ENCODE results near the gene C16orf74.

The C16orf74 gene

GRCh38 chr16:85689950-85690320 lies 61.0 kb downstream of the C16orf74 start:
- DNase-seq: no peak

DNA sequence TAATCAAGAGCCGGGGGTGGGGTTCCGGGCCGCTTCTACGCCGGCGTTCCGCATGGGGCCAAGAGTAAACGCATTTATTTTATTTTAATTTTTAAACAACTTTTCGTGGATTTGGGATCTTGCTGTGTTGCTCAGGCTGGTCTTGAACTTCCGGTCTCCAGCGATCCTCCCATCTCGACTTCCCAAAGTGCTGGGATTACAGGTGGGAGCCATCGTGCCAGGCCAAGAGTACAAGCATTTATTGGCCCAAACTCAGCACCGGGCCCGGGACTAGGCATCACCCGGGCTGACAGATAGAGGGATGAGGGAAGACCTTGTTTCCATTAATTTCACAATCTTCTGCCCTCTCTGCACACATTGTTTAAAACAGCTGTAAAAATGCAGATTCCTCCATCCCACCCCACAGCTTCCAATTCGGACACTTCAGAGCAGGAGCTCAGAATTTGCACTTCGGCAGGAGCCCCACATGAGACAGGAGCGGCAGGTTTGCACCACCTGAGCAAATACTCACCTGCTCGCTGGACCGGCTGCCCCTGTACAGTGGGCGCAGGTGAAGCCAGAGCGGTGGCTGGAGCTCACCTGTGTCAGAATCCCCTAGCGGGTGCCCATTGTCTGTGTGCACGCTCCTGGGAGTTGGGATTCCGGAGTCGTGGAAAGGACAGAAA lies 61.5 kb downstream of the C16orf74 start:
- DNase-seq: no peak

- peak; percentile 74 to 89 (median 81) for DNase-seq
Measured at GRCh38 chr16:85688586-85689284, 62.2 kb downstream of the C16orf74 start, which contains the start of gene GINS2. GINS2 (minus strand) TSS chr16:85688954; CDS start chr16:85688898, 56 bp downstream.

GRCh38 chr16:85687651-85688471 lies 63.0 kb downstream of the C16orf74 start:
- no peak for DNase-seq

GRCh38 chr16:85686912-85687591 lies 63.8 kb downstream of the C16orf74 start:
- DNase-seq: no peak

- DNase-seq: no peak
Measured at GRCh38 chr16:85685251-85685650, 65.6 kb downstream of the C16orf74 start.

- no peak for DNase-seq
Measured at GRCh38 chr16:85683363-85683762, 67.5 kb downstream of the C16orf74 start.

- no peak for DNase-seq
Measured at GRCh38 chr16:85682516-85682915, 68.4 kb downstream of the C16orf74 start.

- DNase-seq: no peak
Measured at GRCh38 chr16:85681255-85681654, 69.6 kb downstream of the C16orf74 start.

DNA sequence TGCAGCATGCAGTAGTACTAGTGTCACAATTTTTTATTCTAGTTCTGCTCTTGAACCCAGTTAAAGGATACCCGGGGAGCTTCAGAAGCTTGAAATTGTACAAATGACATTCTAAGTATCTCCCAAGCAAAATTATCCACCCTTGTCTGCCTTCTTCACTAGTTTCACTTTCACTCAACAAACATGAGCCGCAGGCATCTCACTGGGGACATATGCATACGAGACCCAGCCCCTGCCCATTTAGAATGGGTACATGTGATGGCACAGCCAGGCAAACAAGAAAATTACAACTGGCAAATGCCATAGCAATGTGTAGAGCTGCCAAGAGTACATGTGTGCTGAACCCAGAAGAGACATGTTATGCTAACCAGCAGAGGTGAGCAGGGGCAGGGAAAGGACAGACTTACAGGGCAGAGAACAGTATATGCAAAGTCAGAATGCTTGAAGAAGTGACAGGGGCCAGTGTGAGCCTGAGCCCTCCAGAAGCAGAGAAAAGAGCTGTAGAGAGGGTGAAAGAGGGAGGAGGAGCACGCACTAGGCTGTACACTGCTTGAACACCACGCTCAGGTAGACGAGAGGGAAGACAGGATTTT lies 70.4 kb downstream of the C16orf74 start:
- no peak for DNase-seq

GRCh38 chr16:85679870-85680269 lies 71.0 kb downstream of the C16orf74 start:
- no peak for DNase-seq

GRCh38 chr16:85678821-85679220 lies 72.1 kb downstream of the C16orf74 start:
- no peak for DNase-seq

DNA sequence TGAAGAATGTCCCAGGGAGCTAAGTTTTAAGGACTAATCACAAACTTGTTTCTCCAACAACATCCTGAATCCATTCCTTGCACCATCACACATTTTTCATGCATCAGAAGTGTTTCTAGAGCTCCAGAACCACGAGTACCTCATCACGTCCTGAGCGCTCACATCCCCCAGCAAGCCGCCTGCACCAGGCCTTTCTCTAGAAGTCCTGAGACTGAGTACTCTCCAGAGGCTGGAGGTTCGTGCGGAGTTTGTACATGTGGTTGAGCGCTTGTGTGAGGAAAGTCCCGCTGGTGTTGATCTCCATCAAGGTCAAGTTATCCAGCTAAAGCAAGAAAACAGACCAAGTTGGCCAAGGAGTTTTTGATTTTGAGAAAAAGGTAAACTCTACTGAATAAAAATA lies 72.9 kb downstream of the C16orf74 start:
- no peak for DNase-seq

- no peak for DNase-seq
Measured at GRCh38 chr16:85677383-85677967, 73.4 kb downstream of the C16orf74 start.

DNA sequence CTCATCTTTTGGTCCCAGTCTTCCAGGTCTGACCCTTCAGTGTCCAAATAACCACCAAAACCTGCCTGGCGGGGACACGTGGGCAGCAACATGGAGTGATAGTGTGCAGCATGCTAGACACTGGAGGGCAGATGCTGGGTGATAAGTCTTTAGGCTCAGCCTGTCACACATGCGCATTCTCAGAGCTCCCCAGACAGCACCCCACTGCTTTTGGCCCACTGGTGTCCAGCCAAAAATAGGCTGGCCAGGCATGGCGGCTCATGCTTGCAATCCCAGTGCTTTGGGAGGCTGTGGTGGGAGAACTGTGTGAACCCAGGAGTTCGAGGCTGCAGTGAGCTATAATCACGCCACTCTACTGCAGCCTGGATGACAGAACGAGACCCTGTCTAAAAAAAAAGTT lies 74.4 kb downstream of the C16orf74 start:
- DNase-seq: no peak

DNA sequence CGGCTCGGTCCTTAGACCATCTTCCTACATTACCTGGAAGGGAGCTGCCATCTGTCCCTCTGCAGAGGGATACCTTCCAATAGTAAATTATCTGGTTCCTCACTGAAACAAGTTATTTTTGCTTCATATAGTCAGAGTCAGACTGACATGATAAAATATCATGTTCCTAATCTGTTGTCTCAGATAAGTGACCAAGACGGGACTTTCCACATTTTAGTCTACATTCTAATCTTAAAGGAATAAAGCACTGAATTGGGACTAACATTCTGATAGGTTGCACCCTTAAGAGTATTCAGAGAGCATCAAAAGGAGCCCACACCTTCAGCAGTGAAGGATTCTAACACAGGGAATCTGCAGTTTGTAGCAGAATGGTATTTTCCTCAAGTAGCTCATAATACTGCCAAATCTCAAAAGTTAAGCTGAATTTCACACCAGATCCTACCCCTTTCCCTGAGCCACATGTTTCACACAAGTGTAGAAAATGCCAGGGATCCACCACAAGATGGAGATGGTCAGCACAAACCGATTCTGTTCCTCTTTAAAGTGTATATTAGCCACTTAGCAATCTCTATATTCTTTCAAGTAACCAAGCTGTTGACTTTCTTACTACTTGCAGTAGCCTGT lies 75.5 kb downstream of the C16orf74 start:
- DNase-seq: no peak

GRCh38 chr16:85674828-85675227 lies 76.1 kb downstream of the C16orf74 start:
- DNase-seq: no peak

DNA sequence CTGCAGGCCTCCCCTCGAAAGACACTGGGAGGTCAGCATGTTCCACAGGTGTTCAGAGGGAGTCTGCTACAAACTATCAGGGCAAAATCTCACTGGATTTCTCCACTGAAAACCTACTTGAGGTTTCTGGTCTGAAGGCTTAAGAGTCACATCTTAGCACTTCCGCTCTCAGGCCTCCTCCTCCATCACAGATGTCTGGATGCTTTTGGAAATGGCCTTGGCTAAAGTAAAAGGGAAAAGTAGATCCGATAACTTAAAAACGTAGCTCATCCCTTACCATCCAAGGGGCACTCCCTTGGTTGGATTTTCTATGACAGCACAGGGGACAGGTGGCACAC lies 76.5 kb downstream of the C16orf74 start:
- no peak for DNase-seq

DNA sequence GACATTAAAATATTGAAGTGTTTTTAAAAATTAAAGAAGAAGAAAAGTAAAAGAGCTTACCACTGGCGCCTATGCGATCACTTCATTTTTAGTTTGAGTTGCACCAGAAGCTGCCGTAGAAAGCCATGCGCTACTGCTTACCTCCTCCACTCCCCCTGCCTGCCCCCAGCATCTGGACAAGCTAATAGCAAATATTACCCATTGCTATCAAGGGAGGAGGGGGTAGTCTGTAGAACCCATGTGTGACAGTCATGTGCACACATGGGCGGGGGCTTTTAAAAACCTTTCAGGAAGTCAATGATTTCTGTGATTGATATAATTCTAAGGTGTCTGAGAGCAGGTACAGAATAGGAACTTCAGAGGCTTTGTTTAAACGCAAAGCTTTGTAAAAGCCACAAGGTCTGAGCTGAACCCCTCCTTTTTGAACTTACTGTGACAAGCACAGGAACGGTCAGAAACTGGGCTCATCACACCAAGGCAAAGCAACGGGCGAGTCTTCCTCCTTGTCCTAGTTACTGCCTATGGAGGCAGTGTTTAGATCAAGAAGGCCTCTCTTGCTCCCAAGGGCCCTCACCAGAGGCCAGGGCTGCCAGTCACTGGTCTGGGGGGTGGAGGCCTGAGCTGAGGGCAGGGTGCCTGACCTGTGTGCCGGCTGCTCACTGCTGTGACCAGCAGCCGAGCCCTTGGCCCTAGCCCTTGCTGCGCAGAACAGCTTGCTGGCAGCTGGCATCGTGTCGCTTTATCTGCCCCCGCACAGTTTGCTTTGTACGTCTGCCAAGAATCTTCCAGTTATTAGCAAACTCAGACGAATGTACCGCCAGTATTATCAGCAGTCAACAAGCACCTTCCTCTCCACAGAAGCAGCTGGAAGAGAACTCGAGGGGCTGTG lies 77.1 kb downstream of the C16orf74 start:
- DNase-seq: no peak

- no peak for DNase-seq
Measured at GRCh38 chr16:85670840-85671239, 80.1 kb downstream of the C16orf74 start.
